HG02938 (cell line): Measurements from ENCODE around the gene TMEM185A.
A peak's percentile ranks its signal among the peaks of the same experiment; 100 is the strongest.
"Not testable (repeated sequence)": the region's sequence is repeated elsewhere in the genome, so short reads cannot be mapped to it uniquely, and the experiment has no call there.

Experiments
- ATAC-seq: cut with Tn5 transposase; IDR thresholded peaks from one replicate; pipeline ENCODE4 v1.9.1; 2021; ENCODE audit warnings: mild to moderate bottlenecking, moderate library complexity; ENCODE audit not compliant: unreplicated experiment

The TMEM185A gene

DNA sequence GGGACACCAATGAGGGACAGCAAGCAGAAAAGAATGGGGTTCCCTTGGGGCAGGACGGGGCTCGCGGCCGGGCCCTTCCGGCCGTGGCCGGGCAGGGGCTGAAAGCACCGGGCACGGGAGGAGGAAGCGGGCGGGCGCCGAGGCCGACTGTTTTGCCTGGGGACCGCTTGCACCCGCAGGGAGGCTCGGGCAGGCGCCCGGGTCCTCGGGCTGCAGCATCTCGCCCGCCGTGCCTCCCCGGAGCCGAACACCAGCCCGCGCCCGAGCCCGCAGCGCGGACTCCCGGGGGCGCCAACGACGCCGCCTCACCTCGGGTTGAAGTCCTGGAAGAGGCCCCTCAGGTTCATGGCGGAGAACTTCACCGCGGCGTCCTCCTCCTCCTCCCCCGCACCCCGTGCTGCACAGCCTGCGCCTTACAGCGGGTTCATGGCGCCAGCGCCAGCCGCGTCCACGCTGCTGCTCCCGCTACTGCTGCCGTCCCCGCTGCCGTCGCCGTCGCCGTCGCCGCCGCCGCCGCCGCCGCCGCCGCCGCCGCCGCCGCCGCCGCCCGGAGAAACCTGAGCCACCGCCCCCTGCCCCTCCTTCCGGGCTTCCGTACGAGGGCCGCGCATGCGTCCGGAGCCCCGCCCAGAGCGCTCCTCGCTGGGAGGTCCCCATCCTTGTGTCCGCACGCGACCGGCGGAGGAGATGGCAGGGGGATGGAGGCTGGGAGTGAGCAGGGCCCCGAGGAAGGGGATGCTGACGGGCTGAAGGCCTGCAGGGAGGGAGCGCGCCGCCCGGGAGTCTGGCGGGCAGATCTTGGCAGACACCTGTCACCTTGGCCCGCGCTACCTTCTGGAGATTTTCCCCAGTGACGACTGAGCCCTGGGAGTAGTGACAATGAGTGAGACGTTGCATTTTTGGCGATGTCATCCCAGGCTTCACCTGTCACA is at the start of gene TMEM185A:
TSS of gene TMEM185A (minus strand) at position 559 of the 932 bp plus-strand sequence. CDS start at position 347, 212 bp downstream.
- ATAC-seq: peak; percentile 86

GRCh38 chrX:149681182-149681581 is 49.6 kb upstream of the TMEM185A start:
- ATAC-seq: no peak

GRCh38 chrX:149679164-149679678 is 47.6 kb upstream of the TMEM185A start:
- not testable (repeated sequence) for ATAC-seq

- ATAC-seq: not testable (repeated sequence)
Observed at GRCh38 chrX:149675554-149675953, 44.0 kb upstream of the TMEM185A start.

DNA sequence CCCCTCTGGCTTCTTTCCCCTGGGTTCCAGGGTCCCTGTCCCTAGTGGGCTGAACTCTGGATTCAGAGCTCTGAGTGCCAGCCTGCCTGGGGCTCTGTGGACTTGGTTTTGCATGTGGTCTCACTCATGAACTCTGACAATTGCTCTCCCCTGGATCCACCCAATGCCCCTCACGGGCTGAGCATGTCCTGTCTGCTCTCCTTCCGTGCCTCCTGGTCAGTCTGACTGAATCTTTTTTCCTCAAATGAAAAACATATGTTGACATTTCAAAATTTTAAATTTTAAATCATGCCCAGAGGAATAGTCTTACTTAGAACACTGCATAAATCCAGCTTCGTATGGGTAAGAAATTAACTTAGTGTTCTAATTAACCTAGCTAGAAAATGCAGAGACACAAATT is 43.5 kb upstream of the TMEM185A start:
- ATAC-seq: not testable (repeated sequence)

- not testable (repeated sequence) for ATAC-seq
Observed at GRCh38 chrX:149660613-149661012, 29.0 kb upstream of the TMEM185A start.

DNA sequence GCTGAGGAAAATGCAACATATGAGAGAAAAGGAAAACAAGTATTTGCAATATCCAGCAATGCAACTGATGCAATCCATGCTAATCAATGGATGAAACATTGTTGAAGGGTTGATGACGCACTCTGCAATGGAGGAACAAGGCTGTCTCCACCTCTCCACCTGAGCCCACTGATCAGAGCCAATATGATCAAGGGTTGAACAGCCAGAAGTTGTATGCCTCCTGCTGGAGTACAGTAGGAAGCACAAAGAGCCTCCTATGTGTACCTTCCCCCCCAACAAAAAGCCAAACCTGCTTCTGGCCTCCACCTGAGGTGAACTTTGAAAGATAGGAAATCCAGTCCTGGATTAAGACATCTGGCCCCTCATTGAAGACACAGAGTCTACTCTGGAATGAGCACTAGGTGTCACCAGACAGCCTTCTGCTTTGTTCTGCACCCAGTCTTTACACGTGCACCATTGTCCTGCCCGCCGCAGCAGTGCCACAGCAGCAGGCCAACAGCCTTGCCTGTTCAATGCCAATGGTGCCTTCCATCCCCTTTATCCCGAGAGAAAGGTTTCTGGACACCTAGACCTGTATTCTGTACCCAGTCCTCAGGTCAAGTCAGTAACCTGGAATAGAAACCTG is 24.8 kb upstream of the TMEM185A start:
- ATAC-seq: not testable (repeated sequence)

GRCh38 chrX:149652232-149652981 is 20.8 kb upstream of the TMEM185A start:
- ATAC-seq: no peak

- ATAC-seq: no peak
Observed at GRCh38 chrX:149650162-149650561, 18.6 kb upstream of the TMEM185A start.

GRCh38 chrX:149648932-149649331 is 17.3 kb upstream of the TMEM185A start:
- no peak for ATAC-seq

DNA sequence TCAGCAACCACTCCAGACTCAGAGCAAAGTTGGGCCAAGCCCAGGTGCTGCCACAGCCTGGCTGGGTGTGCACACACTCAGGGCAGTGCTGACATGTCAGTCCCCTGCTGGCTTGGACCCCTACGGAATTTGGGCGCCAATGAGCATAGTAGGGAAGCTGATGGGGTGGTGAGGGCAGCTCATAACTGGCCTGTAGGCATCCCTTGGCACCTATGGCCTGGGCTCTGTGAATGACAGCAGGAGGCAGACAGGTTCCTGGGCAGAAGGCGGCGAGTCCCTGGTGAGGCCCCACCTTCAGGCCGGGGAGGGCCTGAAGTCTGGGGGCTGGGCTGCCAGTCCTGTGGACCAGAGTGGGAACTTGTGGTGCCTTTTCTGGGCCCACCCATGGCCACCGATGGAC is 15.9 kb upstream of the TMEM185A start:
- no peak for ATAC-seq

DNA sequence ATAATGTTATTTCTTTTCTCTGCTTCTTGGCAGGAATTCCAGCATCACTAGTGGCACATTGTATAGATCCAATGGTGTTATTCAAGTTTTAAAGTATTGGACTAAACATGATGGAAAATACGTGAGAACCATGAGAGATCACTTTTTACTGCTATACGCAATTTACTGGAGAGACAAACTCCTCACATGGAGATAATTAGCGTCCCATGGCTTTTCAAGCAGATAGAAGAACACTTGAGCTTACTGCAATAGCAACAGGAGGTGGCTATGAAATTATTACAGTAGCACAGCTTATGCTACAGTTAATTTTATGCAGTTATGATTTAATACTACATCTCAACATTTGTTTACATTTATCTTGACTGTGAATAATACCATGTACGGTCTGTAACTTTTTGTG is 11.9 kb upstream of the TMEM185A start:
- ATAC-seq: no peak

DNA sequence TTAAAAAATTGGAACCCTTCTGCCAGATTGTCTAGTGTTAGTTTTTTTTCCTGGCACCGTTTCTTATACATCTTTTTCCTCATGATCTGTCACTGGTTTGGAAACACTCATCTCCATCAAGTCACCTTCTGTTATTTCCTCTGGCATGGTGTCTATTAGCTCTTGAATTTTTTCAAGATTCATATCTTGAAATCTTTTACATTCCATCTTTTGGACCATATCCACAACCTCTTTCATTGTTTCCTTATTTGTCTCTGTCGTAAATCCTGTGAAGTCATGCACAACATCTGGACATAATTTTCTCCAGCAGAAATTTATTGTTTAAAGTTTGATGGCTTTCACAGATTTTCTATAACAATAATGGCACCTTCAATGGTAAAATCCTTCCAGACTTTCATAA is 10.2 kb upstream of the TMEM185A start:
- ATAC-seq: no peak

DNA sequence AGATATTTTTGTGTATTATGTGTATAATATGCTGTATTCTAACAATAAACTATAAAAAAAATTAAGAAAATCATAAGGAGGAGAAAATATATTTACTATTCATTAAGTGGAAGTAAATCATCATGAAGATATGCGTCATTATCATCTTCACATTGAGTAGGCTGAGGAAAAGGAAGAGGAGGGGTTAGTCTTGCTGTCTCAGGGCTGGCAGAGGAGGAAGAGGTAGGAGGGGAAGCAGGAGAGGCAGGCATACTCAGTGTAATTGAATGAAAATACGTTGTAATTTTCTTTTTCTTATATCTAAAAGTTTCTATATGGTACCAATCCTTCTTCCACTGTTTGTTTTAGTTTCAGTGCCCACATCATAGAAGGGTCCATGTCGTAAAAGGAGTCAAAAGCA is 9.8 kb upstream of the TMEM185A start:
- no peak for ATAC-seq

DNA sequence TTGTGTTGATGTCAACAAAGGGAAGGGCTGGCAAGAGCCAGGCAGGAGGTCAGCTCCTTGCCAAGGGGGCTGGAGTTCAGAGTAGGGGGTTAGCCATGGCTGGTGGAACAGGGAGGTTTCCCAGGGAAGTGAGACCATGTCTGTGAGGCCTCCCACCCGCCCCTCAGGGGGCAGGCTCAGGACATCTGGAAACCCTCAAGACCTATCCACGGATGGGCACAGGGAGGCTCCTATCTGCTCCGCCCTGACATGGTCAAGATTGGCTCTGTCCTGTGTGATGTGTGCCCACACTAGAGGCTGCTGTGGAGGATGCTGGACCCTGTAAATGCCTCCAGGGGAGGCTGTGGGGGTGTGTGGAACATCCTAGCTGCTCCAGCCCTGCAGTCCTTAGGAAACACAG is 8.0 kb upstream of the TMEM185A start:
- no peak for ATAC-seq

DNA sequence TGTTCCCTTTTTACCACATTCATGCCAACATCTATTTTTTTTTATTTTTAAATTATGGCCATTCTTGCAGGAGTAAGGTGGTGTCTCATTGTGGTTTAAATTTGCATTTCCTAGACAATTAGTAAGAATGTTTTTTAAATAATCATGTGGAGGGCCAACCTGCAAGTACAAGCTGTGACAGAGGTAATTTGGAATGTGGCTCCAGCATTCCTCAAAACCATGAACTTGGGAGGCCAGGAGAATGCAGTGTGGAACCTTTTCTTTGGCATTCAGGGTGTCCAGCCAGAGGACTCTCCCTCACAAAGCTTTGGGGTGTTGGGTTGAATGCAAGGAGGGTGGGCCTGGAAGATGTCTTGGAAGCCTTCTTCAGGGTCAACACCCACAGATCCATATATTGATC is 7.3 kb upstream of the TMEM185A start:
- no peak for ATAC-seq

DNA sequence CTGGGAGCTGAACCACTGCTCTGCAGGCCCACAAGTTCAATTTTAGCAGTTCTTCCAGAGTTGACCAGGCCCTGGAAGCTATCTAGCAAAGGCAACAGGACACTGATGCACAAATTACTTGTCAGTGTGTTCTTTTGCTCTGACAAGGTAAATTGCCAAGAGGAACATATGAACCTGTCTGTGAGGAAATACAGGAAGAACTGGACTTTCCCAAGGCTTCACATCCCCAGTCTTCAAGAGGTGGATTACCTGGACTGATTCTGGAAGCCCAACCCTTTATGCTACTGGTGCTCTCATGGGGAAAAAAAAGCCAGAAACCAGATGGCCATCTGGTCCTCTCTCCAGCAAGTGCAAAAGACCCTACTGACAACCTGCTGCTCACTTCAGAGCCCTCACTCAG is 1.9 kb upstream of the TMEM185A start:
- ATAC-seq: no peak

- no peak for ATAC-seq
Observed at GRCh38 chrX:149630681-149631233, 835 bp downstream of the TMEM185A start.

DNA sequence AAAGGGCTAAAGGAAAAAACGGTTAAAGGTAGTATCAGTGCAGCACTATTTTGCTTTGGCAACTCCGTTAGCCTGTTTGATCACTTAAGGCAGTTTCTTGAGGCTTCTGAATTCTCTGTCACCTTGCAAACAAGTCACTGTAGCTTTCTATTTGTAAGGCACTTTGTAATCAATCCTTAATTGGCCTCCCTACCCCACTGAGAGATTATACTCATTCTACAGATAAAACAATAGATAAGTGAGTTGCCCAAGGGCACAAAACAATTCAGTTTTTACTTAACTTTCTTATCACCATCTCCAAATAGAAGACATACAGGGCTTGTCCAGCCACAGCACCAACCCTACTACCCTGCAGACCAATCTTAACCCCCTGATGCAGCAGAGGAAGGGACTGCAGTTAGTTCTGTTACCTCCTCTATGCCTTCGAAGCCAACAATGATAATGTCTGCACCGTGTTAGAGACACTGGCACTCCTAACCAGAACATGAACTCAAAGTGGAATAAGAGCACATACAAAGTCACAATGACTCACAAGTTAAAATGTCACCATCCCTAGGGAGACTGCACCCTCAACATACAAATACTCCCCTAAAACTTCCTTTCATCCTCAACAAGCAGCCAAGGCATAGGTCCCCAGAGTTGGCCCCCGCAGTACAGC is 1.7 kb downstream of the TMEM185A start:
- ATAC-seq: no peak

- ATAC-seq: no peak
Observed at GRCh38 chrX:149628768-149629167, 2.8 kb downstream of the TMEM185A start.
